ENCODE data around the gene VASP. TPM values are rescaled to one million over a fixed set of nuclear protein-coding genes. Genes with fewer than 3 reads are reported as not detected.

VASP gene
- total and polyA plus RNA-seq, 2 of the 13 experiments (the other 11 are each of a cell fraction or from before 2014, with no cell fraction given) = 41.8 to 67.1 TPM

- TF ChIP-seq BCL3 (CRISPR knock-in tag; IDR thresholded peaks at IDR 0.05) = no peak
- peak; percentile 45; the same call in 1 of the 2 replicates for TF ChIP-seq SKIL (CRISPR knock-in tag; IDR thresholded peaks at IDR 0.05; ENCODE audit: borderline replicate concordance)
- TF ChIP-seq, protein P1, sequence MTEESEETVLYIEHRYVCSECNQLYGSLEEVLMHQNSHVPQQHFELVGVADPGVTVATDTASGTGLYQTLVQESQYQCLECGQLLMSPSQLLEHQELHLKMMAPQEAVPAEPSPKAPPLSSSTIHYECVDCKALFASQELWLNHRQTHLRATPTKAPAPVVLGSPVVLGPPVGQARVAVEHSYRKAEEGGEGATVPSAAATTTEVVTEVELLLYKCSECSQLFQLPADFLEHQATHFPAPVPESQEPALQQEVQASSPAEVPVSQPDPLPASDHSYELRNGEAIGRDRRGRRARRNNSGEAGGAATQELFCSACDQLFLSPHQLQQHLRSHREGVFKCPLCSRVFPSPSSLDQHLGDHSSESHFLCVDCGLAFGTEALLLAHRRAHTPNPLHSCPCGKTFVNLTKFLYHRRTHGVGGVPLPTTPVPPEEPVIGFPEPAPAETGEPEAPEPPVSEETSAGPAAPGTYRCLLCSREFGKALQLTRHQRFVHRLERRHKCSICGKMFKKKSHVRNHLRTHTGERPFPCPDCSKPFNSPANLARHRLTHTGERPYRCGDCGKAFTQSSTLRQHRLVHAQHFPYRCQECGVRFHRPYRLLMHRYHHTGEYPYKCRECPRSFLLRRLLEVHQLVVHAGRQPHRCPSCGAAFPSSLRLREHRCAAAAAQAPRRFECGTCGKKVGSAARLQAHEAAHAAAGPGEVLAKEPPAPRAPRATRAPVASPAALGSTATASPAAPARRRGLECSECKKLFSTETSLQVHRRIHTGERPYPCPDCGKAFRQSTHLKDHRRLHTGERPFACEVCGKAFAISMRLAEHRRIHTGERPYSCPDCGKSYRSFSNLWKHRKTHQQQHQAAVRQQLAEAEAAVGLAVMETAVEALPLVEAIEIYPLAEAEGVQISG (CRISPR knock-in tag; IDR thresholded peaks at IDR 0.05) = peak; percentile 80
- no peak for TF ChIP-seq SMAD9 (CRISPR knock-in tag; IDR thresholded peaks at IDR 0.05)
- TF ChIP-seq CCAR2 (optimal IDR thresholded peaks at IDR 0.05; ENCODE audit: low read depth, low read length) = no peak
- TF ChIP-seq YEATS2 (CRISPR knock-in tag; IDR thresholded peaks at IDR 0.05; ENCODE audit: borderline replicate concordance) = no peak; the same call in 1 of the 2 replicates
- peak; percentile 91 for TF ChIP-seq MAX (IDR thresholded peaks at IDR 0.05)
- peak; percentile 48; the same call in 1 of the 2 replicates for TF ChIP-seq ZSCAN12 (CRISPR knock-in tag; IDR thresholded peaks at IDR 0.05)
- TF ChIP-seq ZNF253 (CRISPR knock-in tag; IDR thresholded peaks at IDR 0.05; ENCODE audit: borderline replicate concordance) = no peak
- TF ChIP-seq ZNF841 (CRISPR knock-in tag; IDR thresholded peaks at IDR 0.05; ENCODE audit: borderline replicate concordance) = 0 out of 2 replicates have a peak, but pooled peaks have one; percentile 59
- peak; percentile 64; the same call in 1 of the 2 replicates for TF ChIP-seq TEF (CRISPR knock-in tag; IDR thresholded peaks at IDR 0.05)
- no peak for TF ChIP-seq TRIM22 (IDR thresholded peaks at IDR 0.05)
- TF ChIP-seq ZFP36 (IDR thresholded peaks at IDR 0.05; ENCODE audit: borderline replicate concordance, low read depth, low read length, partially characterized antibody) = no peak
- peak; percentile 21; the same call in 1 of the 2 replicates for TF ChIP-seq ZNF414 (CRISPR knock-in tag; IDR thresholded peaks at IDR 0.05)
- TF ChIP-seq ZNF775 (CRISPR knock-in tag; IDR thresholded peaks at IDR 0.05; ENCODE audit: borderline replicate concordance) = no peak
- TF ChIP-seq ETS1 (CRISPR knock-in tag; IDR thresholded peaks at IDR 0.05) = 0 out of 2 replicates have a peak, but pooled peaks have one; percentile 8
Observed at GRCh38 chr19:45506989-45507871, at the start of gene VASP (continued).
